ENCODE data around the gene LLCFC1.

Gene LLCFC1

GRCh38 chr7:142950235-142950634, 11.0 kb downstream of the LLCFC1 start:
- no peak for TF ChIP-seq CTCF (IDR thresholded peaks at IDR 0.05; ENCODE audit: low read length, missing control alignments)
- no peak overlapping the region for H3K4me3 ChIP-seq (replicated peaks; ENCODE audit: low read depth, low read length)
- no peak for DNase-seq (ENCODE audit: low read depth)

GRCh38 chr7:142954680-142955268, 15.5 kb downstream of the LLCFC1 start:
- TF ChIP-seq CTCF (IDR thresholded peaks at IDR 0.05; ENCODE audit: low read length, missing control alignments), result no peak
- no peak overlapping the region for H3K4me3 ChIP-seq (replicated peaks; ENCODE audit: low read depth, low read length)
- no peak for DNase-seq (ENCODE audit: low read depth)

GRCh38 chr7:142956951-142957623, 17.8 kb downstream of the LLCFC1 start:
- H3K4me3 ChIP-seq (replicated peaks; ENCODE audit: low read depth, low read length), result no peak overlapping the region
- TF ChIP-seq CTCF (IDR thresholded peaks at IDR 0.05; ENCODE audit: low read length, missing control alignments), result no peak
- peak; percentile 30 for DNase-seq (ENCODE audit: low read depth)

- no peak overlapping the region for H3K4me3 ChIP-seq (replicated peaks; ENCODE audit: low read depth, low read length)
- no peak for DNase-seq (ENCODE audit: low read depth)
- TF ChIP-seq CTCF (IDR thresholded peaks at IDR 0.05; ENCODE audit: low read length, missing control alignments), result no peak
Measured at GRCh38 chr7:142957723-142958122, 18.4 kb downstream of the LLCFC1 start.

- no peak for TF ChIP-seq CTCF (IDR thresholded peaks at IDR 0.05; ENCODE audit: low read length, missing control alignments)
- no peak overlapping the region for H3K4me3 ChIP-seq (replicated peaks; ENCODE audit: low read depth, low read length)
- no peak for DNase-seq (ENCODE audit: low read depth)
Measured at GRCh38 chr7:142959202-142959601, 19.9 kb downstream of the LLCFC1 start.

- H3K4me3 ChIP-seq (replicated peaks; ENCODE audit: low read depth, low read length), result no peak overlapping the region
- DNase-seq (ENCODE audit: low read depth), result no peak
- TF ChIP-seq CTCF (IDR thresholded peaks at IDR 0.05; ENCODE audit: low read length, missing control alignments), result no peak
Measured at GRCh38 chr7:142960955-142961512, 21.8 kb downstream of the LLCFC1 start.

Data from fibroblast of pulmonary artery (primary cell).